H1 (cell line): Measurements from ENCODE around the gene FGF10. TPM values are rescaled to one million over a fixed set of nuclear protein-coding genes. Genes with fewer than 3 reads are reported as not detected.

Experiments
- CTCF ChIA-PET: fragments of 300-600 bp; sonication (Branson Sonifier 250); formaldehyde crosslinking; loops from one replicate; lab custom pipeline; 2021; ENCODE audit not compliant: partially characterized antibody; lab: Charles Lee
- POLR2A ChIA-PET: fragments of 300-600 bp; sonication (Branson Sonifier 250); formaldehyde crosslinking; loops from one replicate; lab custom pipeline; 2021; ENCODE audit warnings: inconsistent platforms; ENCODE audit not compliant: partially characterized antibody; lab: Charles Lee
- DNase-seq, 2 experiments: peaks; one replicate each; pipeline versions ENCODE4 v3.0.0 to v3.0.0-alpha.2; 2010 to 2022; ENCODE audit warnings: low spot score in 2 of 2, low read depth in 1 of 2, mixed read lengths in 1 of 2
- FAIRE-seq: peaks from 2 replicates; lab custom pipeline; 2011; peaks lifted over from hg19 to GRCh38; lab: Jason Lieb, UNC
- H2AFZ ChIP-seq: 2 replicates; pipeline ENCODE4 v1.8.1; 2012; ENCODE audit warnings: low read length, inconsistent platforms
- H2AK5ac ChIP-seq: 2 replicates; pipeline ENCODE4 v1.6.1; 2013; ENCODE audit warnings: low read depth, low read length
- H2BK120ac ChIP-seq: replicated peaks from 2 replicates; pipeline ENCODE3; 2013; ENCODE audit warnings: low read depth, low read length, inconsistent platforms
- H2BK12ac ChIP-seq: 2 replicates; pipeline ENCODE4 v1.6.1; 2013; ENCODE audit warnings: low read depth, low read length
- H2BK15ac ChIP-seq: 2 replicates; pipeline ENCODE4 v1.6.1; 2013; ENCODE audit warnings: low read length
- H2BK20ac ChIP-seq: 2 replicates; pipeline ENCODE4 v1.6.1; 2013; ENCODE audit warnings: low read length
- H2BK5ac ChIP-seq: 2 replicates; pipeline ENCODE4 v1.6.1; 2013; ENCODE audit warnings: low read depth, low read length
- H3K14ac ChIP-seq: 2 replicates; pipeline ENCODE4 v1.6.1; 2013; ENCODE audit warnings: inconsistent platforms; ENCODE audit not compliant: insufficient read length
- H3K18ac ChIP-seq: 2 replicates; pipeline ENCODE4 v1.6.1; 2013; ENCODE audit warnings: low read length; ENCODE audit errors: extremely low read depth
- H3K23ac ChIP-seq: 2 replicates; pipeline ENCODE4 v1.6.1; 2013; ENCODE audit warnings: inconsistent platforms; ENCODE audit not compliant: insufficient read length
- H3K23me2 ChIP-seq: 2 replicates; pipeline ENCODE4 v1.6.1; 2013; ENCODE audit warnings: low read depth, low read length
- H3K27ac ChIP-seq: 2 replicates; pipeline ENCODE4 v1.6.1; 2011; ENCODE audit warnings: low read depth, low read length, inconsistent platforms
- H3K27me3 ChIP-seq, 4 experiments: replicated peaks in 1 of 4; 1 replicate in 1 of 4; 2 replicates in 3 of 4; pipeline versions ENCODE4 v1.6.1 to v1.8.1; 2011 to 2013; ENCODE audit warnings: low read length in 3 of 4, mild to moderate bottlenecking in 3 of 4, inconsistent platforms in 2 of 4, mixed read lengths in 2 of 4, moderate library complexity in 1 of 4; ENCODE audit not compliant: control insufficient read depth in 3 of 4, insufficient read depth in 3 of 4; ENCODE audit errors: extremely low read depth in 1 of 4
- H3K36me3 ChIP-seq, 4 experiments: 2 replicates each; pipeline versions ENCODE4 v1.6.1 to v1.8.1; 2011 to 2013; ENCODE audit warnings: mild to moderate bottlenecking in 4 of 4, low read length in 3 of 4, moderate library complexity in 2 of 4, control low read depth in 1 of 4, inconsistent platforms in 1 of 4; ENCODE audit not compliant: insufficient read depth in 4 of 4, control insufficient read depth in 2 of 4
- H3K4ac ChIP-seq: replicated peaks from 2 replicates; pipeline ENCODE3; 2013; ENCODE audit warnings: low read length, low read depth, mixed read lengths, inconsistent platforms; ENCODE audit not compliant: insufficient read length
- H3K4me1 ChIP-seq, 4 experiments: replicated peaks in 1 of 4; 1 replicate in 1 of 4; 2 replicates in 3 of 4; pipeline versions ENCODE4 v1.6.1 to v1.8.1; 2011 to 2013; ENCODE audit warnings: low read length in 3 of 4, inconsistent platforms in 2 of 4, mixed read lengths in 1 of 4; ENCODE audit not compliant: insufficient read depth in 4 of 4, control insufficient read depth in 3 of 4
- H3K4me2 ChIP-seq, 2 experiments: 2 replicates each; pipeline versions ENCODE4 v1.6.1 to v1.8.1; 2011 to 2013; ENCODE audit warnings: low read depth in 2 of 2, low read length in 2 of 2, control low read depth in 1 of 2, inconsistent platforms in 1 of 2, mild to moderate bottlenecking in 1 of 2; ENCODE audit not compliant: insufficient read depth in 1 of 2
- H3K4me3 ChIP-seq, 4 experiments: fragments of 200-600, 300-600 bp in 1 of 4; sonication (generic), shearing (Covaris generic), sonication (Bioruptor Twin) in 1 of 4; 2 replicates each; pipeline versions ENCODE4 v1.5.1 to v1.8.1; 2011 to 2016; ENCODE audit warnings: low read length in 4 of 4, low read depth in 3 of 4, control low read depth in 2 of 4, inconsistent platforms in 2 of 4, mild to moderate bottlenecking in 2 of 4, mixed read lengths in 1 of 4, moderate library complexity in 1 of 4; ENCODE audit not compliant: insufficient read depth in 2 of 4; ENCODE audit errors: extremely low read depth in 1 of 4
- H3K56ac ChIP-seq: replicated peaks from 2 replicates; pipeline ENCODE3; 2013; ENCODE audit warnings: low read depth, mild to moderate bottlenecking, mixed read lengths, low read length, inconsistent platforms; ENCODE audit not compliant: insufficient read length
- H3K79me1 ChIP-seq: 2 replicates; pipeline ENCODE4 v1.6.1; 2013; ENCODE audit warnings: low read depth, low read length, control low read depth
- H3K79me2 ChIP-seq, 2 experiments: 2 replicates each; pipeline versions ENCODE4 v1.6.1 to v1.8.1; 2012 to 2013; ENCODE audit warnings: low read length in 2 of 2, mild to moderate bottlenecking in 2 of 2, inconsistent platforms in 1 of 2; ENCODE audit not compliant: insufficient read depth in 2 of 2, control insufficient read depth in 1 of 2
- H3K9ac ChIP-seq, 4 experiments: replicated peaks in 1 of 4; 1 replicate in 1 of 4; 2 replicates in 3 of 4; pipeline versions ENCODE4 v1.6.1 to v1.8.1; 2011 to 2013; ENCODE audit warnings: low read depth in 3 of 4, low read length in 3 of 4, control low read depth in 2 of 4, mild to moderate bottlenecking in 2 of 4, moderate library complexity in 2 of 4, inconsistent platforms in 1 of 4; ENCODE audit errors: extremely low read depth in 1 of 4
- H3K9me3 ChIP-seq, 2 experiments: 2 replicates each; pipeline versions ENCODE4 v1.6.1 to v1.8.1; 2012 to 2013; ENCODE audit warnings: mild to moderate bottlenecking in 2 of 2, moderate library complexity in 2 of 2, control low read depth in 1 of 2, inconsistent platforms in 1 of 2, low read depth in 1 of 2, low read length in 1 of 2, mixed read lengths in 1 of 2; ENCODE audit not compliant: insufficient read depth in 2 of 2
- H4K20me1 ChIP-seq, 2 experiments: replicated peaks in 1 of 2; 2 replicates each; pipeline versions ENCODE3 to v1.8.1; 2011 to 2013; ENCODE audit warnings: inconsistent platforms in 2 of 2, low read length in 2 of 2, mild to moderate bottlenecking in 1 of 2; ENCODE audit not compliant: insufficient read depth in 2 of 2, control insufficient read depth in 1 of 2
- H4K5ac ChIP-seq: 2 replicates; pipeline ENCODE4 v1.6.1; 2013; ENCODE audit warnings: low read length, low read depth, mixed read lengths, inconsistent platforms; ENCODE audit not compliant: insufficient read length
- H4K8ac ChIP-seq: 2 replicates; pipeline ENCODE4 v1.8.0; 2013; ENCODE audit warnings: mild to moderate bottlenecking, moderate library complexity, low read length, inconsistent platforms; ENCODE audit not compliant: insufficient read depth; ENCODE audit errors: extremely low read depth
- H4K91ac ChIP-seq: replicated peaks from 2 replicates; pipeline ENCODE3; 2013; ENCODE audit warnings: low read length, mixed read lengths, inconsistent platforms; ENCODE audit not compliant: insufficient read length
- BACH1 ChIP-seq: IDR thresholded peaks from 2 replicates; pipeline ENCODE4 v1.6.1; 2012; ENCODE audit warnings: low read length, improper control_type of control experiment
- BCL11A ChIP-seq, 2 experiments: IDR thresholded peaks; one replicate each; pipeline ENCODE4 v1.6.1; 2011; ENCODE audit warnings: low read depth in 2 of 2, low read length in 2 of 2, mild to moderate bottlenecking in 2 of 2
- CEBPB ChIP-seq: IDR thresholded peaks from 2 replicates; pipeline ENCODE4 v1.6.1; 2012; ENCODE audit warnings: low read depth, low read length
- CHD1 ChIP-seq: IDR thresholded peaks from 2 replicates; pipeline ENCODE4 v1.6.1; 2012; ENCODE audit warnings: low read depth, low read length, improper control_type of control experiment
- EGR1 ChIP-seq: IDR thresholded peaks from 2 replicates; pipeline ENCODE4 v1.6.1; 2011; ENCODE audit warnings: low read depth, low read length, borderline replicate concordance
- GABPA ChIP-seq: IDR thresholded peaks from 2 replicates; pipeline ENCODE4 v1.6.1; 2011; ENCODE audit warnings: mild to moderate bottlenecking, low read length, moderate library complexity, borderline replicate concordance; ENCODE audit not compliant: insufficient read depth
- JUN ChIP-seq: IDR thresholded peaks from 2 replicates; pipeline ENCODE4 v1.6.1; 2011; ENCODE audit warnings: low read depth, mild to moderate bottlenecking, improper control_type of control experiment, low read length
- JUND ChIP-seq: IDR thresholded peaks from 2 replicates; pipeline ENCODE4 v1.6.1; 2011; ENCODE audit warnings: mild to moderate bottlenecking, improper control_type of control experiment, low read length
- KDM1A ChIP-seq: fragments of 200-600, 300-600 bp; sonication (generic); IDR thresholded peaks from 2 replicates; pipeline ENCODE4 v1.7.1; 2016; ENCODE audit warnings: mild to moderate bottlenecking, low read length, borderline replicate concordance
- PHF8 ChIP-seq: fragments of 200-600 bp; sonication (generic); conservative IDR thresholded peaks from 2 replicates; pipeline ENCODE4 v1.7.1; 2012; ENCODE audit warnings: low read depth, mild to moderate bottlenecking, inconsistent platforms, low read length, moderate library complexity
- SIRT6 ChIP-seq: IDR thresholded peaks from one replicate; pipeline ENCODE4 v1.7.1; 2012; ENCODE audit warnings: low read length, inconsistent platforms
- SP2 ChIP-seq: IDR thresholded peaks from 2 replicates; pipeline ENCODE4 v1.6.1; 2012; ENCODE audit warnings: mild to moderate bottlenecking, low read length, inconsistent platforms
- polyA plus RNA-seq, 7 experiments: library from polyadenylated mRNA; depleted of rRNA in 3 of 7; stranded (reverse) in 5 of 7; unstranded in 2 of 7; fragments of >200 nt in 5 of 7; fragments of 200-250 nt in 2 of 7; gene quantifications; 1 replicate in 5 of 7; 2 replicates in 1 of 7; 4 replicates in 1 of 7; pipeline versions ENCODE4 v1.2.1 to v1.2.3, GENCODE V29; 2011 to 2013; ENCODE audit warnings: missing spikeins in 2 of 7, mixed read lengths in 2 of 7
- total RNA-seq: library from RNA; stranded (reverse); fragmentation: NEBNext Ultra II Directional; extraction: Animal tissue kit (Norgen Biotek cat#: 25700); gene quantifications from 2 replicates; pipeline ENCODE4 v1.2.1, GENCODE V29; 2021
- TF ChIP-seq, protein P1 (sequence below): IDR thresholded peaks from 2 replicates; pipeline ENCODE4 v1.6.1; 2012; ENCODE audit warnings: inconsistent platforms

Gene FGF10
- total and polyA plus RNA-seq, 2 of the 8 experiments (the other 6 are each of a cell fraction or from before 2014, with no cell fraction given), result 0.06 to 0.54 TPM

DNA sequence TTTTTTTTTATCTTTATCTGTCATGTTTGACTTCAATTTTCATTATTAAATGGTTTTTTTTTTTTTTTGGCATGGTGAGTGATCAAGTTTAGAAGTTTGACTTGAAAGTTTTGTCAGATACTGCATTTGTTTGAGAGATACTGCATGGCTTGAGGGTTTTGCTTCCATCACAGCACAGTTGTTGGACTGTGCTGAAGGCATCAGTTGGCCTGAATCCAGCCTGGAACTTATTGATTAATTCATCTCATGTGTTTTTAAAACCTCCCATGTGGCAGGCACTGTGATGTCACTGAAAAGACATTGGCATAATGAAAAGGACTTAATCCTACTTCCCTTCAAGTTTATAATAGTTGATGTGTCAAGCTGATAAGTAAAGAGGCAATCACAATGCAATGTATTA is 128.4 kb downstream of the FGF10 start:
- no peak overlapping the region for H3K9ac ChIP-seq
- H4K91ac ChIP-seq, result no peak overlapping the region
- H2BK5ac ChIP-seq, result no peak overlapping the region
- no peak overlapping the region for H4K5ac ChIP-seq
- FAIRE-seq, result no peak
- no peak overlapping the region for H3K4me3 ChIP-seq
- no peaks in the 10 kb centered on the region for H3K4me1 ChIP-seq
- H2AFZ ChIP-seq, result no peak overlapping the region
- no peaks in the 10 kb centered on the region for H4K20me1 ChIP-seq
- H3K36me3 ChIP-seq, result no peaks in the 10 kb centered on the region
- no peak overlapping the region for H4K8ac ChIP-seq
- H3K27me3 ChIP-seq, result no peaks in the 10 kb centered on the region
- no peaks in the 10 kb centered on the region for H3K9me3 ChIP-seq
- H2BK120ac ChIP-seq, result no peak overlapping the region
- H3K23ac ChIP-seq, result no peak overlapping the region
- H3K27ac ChIP-seq, result no peak overlapping the region
- no peak for TF ChIP-seq SIRT6
- TF ChIP-seq JUND, result no peak
- no peak for TF ChIP-seq KDM1A
- TF ChIP-seq SP2, result no peak
- no peak for TF ChIP-seq JUN
- no peak for TF ChIP-seq GABPA
- TF ChIP-seq, protein P1, sequence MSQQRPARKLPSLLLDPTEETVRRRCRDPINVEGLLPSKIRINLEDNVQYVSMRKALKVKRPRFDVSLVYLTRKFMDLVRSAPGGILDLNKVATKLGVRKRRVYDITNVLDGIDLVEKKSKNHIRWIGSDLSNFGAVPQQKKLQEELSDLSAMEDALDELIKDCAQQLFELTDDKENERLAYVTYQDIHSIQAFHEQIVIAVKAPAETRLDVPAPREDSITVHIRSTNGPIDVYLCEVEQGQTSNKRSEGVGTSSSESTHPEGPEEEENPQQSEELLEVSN, result no peak
- TF ChIP-seq PHF8, result no peak
- no peak for TF ChIP-seq EGR1
- TF ChIP-seq CEBPB, result no peak
- TF ChIP-seq BACH1, result no peak
- TF ChIP-seq CHD1, result no peak
- TF ChIP-seq BCL11A (IDR thresholded peaks at IDR 0.05; ENCODE audit: low read depth in 2 of 2, low read length in 2 of 2), result no peak
- no peak overlapping the region for H3K18ac ChIP-seq
- H3K14ac ChIP-seq, result no peak overlapping the region
- H3K79me2 ChIP-seq, result no peaks in the 10 kb centered on the region
- no peak overlapping the region for H2AK5ac ChIP-seq
- H3K4ac ChIP-seq, result no peak overlapping the region
- H2BK20ac ChIP-seq, result no peak overlapping the region
- H2BK15ac ChIP-seq, result no peak overlapping the region
- ChIA-PET CTCF (interaction anchor here (0.6 to 0.7 kb wide), 2 partner anchors 68 to 426 kb away, joined by 3 to 4 read pairs; no protein-coding TSS in a partner anchor), POLR2A (no interaction called here)
- no peaks in the 10 kb centered on the region; the same call in 1 of the 2 replicates for H3K23me2 ChIP-seq
- H2BK12ac ChIP-seq, result no peak overlapping the region
- no peaks in the 10 kb centered on the region for H3K79me1 ChIP-seq
- H3K56ac ChIP-seq, result no peak overlapping the region
- DNase-seq, result no peak
- no peak overlapping the region for H3K4me2 ChIP-seq
